Stimulated activated CD4-positive, alpha-beta T cell treated with anti-CD3 and anti-CD28 coated beads, Interleukin-12 subunit alpha, Interleukin-12 subunit beta, amount 100 ng/mL, for 4 hours (primary cell): Measurements from ENCODE around the gene MTPN.
A peak's percentile ranks its signal among the peaks of the same experiment; 100 is the strongest.

Experiments used
- DNase-seq: peaks from one replicate; pipeline ENCODE4 v3.0.0-alpha.2; 2020

Gene MTPN

DNA sequence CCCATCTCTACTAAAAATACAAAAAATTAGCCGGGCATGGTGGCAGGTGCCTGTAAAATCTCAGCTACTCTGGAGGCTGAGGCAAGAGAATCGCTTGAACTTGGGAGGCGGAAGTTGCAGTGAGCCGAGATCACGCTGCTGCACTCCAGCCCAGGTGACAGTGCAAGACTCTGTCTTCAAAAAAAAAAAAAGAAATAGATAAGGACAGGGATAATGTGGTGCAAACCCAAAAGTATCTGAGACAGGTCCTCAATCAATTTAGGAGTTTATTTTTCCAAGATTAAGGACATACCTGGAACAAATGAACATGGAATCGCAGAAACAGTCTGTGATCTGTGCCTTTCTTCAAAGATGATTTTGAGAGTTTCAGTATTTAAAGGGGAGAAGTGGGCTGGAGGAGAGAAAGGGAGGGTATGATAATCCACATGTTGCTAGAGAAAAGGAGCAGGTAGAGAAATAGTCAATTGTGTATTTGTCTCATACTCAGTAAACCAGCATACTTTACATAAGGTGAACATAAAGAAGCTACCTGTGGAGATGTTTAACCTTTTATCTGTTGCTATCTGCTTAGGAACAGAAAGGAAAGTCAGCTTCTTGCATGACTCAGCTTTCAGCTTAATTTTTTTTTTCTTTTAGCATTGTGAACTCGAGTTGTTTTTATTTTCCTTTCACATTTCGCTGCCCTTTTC is 4.9 kb upstream of the MTPN start:
- no peak for DNase-seq

DNA sequence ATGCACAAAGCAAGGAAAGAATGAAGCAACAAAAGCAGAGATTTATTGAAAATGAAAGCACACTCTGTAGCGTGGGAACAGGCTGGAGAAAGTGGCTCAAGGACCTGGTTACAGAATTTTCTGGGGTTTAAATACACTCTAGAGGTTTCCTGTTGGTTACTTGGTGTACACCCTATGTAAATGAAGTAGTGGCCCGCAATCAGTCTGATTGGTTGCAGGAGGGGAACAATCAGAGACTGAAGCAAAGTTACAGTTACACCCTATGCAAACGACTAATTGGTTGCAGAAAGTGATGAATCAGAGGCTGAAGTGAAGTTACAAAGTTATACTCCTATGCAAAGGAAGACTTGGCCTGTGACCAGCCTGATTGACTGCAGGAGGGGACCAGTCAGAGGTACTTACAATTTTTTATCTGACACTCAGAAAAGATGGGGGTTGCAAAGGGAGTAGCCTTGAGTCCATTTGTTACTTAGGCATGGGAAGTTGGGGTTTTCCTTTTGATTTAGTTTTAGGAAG is 3.6 kb upstream of the MTPN start:
- peak; percentile 4 for DNase-seq

DNA sequence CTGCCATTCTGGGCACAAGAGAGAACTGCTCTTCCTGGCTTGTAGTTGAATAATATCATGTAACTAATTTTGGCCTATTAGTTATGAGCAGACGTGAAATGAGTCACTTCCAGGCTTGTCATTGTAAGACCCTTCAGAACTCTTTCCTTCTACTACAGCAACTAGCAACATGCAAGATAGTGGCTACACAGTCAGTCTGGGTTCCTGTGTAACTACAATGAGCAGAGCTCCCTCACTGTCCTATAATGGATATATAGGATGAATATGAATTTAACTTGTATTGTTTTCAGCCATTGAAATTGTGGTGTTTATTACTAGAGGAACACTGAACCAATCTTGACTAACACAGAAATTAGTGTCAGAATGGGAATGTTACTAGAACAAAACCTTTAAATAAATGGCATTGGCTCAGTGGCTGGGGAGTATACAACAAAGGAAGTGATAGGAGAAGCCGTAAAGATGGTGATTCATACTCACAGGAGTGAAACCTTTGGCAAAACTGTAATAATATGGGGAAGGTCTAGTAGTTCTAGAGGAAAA is 2.9 kb upstream of the MTPN start:
- DNase-seq, result no peak

DNA sequence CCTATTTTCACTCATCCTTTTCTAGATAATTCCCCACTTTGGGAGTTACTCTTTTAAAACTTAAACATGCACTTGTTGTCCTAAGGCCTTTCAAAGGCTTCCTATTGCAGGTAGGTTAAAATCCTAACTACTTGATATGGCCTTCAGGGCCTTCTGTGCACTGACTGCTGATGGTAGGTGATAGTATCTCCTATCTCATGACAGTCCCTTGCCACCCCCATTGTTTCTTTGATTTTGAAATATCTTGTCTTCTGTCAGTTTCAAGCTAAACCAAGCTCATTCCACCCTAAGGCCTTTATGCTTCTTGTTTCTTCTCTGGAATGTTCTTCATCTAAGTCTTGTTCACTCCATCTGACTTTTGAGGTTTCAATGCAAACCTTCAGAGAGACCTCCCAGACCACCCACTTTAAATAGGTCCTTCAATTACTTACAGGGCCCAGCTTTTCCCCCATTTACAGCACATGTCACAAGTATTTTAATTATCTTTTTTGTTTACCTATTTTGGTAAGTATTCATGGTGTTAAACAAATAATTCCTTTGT is 2.4 kb upstream of the MTPN start:
- no peak for DNase-seq

DNA sequence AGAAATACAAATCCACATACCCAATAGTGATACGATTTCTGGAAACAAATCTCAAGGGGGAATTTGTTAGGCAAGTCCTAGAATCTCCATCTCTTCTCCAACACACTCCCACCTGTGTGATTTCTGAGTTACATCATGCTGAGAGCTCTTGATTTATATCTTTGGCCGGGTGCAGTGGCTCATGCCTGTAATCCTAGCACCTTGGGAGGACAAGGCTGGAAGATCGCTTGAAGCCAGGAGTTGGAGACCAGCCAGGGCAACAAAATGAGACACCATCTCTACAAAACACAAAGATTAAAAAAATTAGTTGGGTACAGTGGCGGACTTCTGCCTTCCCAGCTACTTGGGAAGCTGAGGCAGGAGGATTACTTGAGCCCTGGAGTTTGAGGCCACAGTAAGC is 1.5 kb upstream of the MTPN start:
- DNase-seq, result no peak

DNA sequence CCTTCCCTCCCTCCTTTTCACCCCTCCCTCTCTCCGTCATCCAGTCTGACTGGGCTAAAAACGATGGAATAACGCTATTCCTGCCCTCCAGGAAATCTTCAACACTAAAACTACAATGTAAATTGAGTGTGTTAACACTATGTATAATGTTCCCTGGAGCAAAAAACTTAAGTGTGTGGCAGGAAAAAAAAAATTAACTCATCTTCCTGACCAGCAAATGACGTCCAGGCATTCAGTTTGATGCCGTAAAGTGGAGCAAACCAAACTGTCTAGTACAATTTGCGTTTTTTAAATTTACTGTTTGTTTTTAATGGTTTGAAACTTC is 545 bp upstream of the MTPN start:
- DNase-seq, result no peak

DNA sequence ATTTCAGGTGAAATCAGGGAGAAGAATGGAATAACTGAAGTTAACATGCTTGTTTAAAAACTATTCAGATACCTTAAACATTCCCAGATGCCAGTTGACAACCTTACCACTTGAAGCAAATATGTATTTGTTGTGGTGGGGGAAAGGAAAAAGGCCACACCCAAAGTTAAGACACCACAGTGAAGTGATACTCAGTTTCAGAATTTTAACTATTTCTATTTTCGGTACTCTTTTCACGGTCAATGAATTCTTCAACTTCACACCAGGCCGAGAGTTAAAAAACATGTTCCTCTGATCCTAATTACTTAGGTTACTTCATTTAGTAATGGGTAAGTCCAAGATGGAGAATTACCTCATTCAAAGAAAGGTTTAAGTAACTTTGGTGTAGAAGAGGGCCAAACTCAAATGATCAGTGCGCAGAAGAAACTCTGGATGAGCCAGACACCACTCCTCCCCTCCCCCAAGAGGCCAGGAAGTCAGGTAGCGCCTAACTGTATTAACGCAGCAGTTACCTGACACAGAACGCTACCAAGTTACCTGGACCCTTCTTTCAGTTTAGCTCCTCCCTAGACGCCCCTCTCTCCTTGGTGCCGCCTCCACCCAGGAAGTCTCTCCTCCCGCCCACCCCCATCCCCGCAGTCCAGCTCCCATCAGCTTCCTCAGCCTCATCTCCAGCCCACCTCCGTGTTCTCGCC is 700 bp downstream of the MTPN start:
- peak; percentile 11 for DNase-seq

DNA sequence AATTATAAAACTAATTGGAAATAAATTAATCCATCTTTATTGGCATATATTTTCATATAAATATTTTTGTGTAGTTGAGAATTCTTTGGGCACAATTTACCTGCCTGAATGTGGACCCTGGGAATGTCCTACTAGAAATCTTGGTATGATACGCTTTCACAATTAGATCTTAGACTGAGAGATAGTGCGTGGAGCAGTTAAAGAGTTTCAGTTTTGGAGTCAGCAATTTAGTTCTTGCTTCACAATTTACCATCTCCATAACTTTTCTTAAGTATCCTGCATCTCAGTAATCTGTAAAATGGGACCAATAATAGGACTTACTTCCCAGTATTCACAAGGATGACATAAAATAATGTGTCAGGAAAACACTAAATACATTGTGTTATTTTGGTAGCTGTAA is 2.0 kb downstream of the MTPN start:
- no peak for DNase-seq

DNA sequence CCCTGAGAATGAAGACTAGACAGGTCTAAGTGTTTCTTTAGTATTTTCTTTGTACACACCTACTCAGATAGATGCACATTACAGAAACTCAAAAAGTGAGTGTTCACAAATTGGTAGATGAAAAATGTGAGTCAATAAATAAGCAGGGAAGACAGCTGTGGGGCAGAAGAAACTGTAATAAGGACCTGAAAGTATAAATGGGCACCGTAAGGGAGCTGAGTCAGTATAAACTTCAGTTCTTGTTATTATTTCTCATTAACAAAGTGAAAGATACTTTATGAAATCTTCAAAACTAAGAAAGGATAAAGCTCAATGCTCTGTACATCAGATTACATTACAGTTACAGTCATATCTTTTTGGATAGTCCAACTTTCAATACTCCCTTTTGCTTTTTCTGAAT is 2.5 kb downstream of the MTPN start:
- no peak for DNase-seq

DNA sequence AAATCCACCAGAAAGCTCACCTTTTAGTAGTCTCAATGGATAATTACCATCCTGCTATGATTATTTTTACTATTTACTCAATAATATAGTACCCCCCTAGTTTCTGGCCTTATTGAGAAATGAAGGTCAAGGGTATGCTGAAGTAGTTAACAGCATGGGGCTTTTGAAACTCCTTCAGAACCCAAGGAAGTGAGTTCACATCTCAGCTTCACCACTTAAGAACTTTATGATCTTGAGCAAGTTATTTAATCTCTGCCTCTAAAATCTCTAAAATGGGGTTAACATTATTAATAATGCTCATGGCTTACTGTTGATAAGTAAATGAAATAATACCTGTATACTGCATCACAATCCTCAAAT is 5.8 kb downstream of the MTPN start:
- DNase-seq, result no peak

DNA sequence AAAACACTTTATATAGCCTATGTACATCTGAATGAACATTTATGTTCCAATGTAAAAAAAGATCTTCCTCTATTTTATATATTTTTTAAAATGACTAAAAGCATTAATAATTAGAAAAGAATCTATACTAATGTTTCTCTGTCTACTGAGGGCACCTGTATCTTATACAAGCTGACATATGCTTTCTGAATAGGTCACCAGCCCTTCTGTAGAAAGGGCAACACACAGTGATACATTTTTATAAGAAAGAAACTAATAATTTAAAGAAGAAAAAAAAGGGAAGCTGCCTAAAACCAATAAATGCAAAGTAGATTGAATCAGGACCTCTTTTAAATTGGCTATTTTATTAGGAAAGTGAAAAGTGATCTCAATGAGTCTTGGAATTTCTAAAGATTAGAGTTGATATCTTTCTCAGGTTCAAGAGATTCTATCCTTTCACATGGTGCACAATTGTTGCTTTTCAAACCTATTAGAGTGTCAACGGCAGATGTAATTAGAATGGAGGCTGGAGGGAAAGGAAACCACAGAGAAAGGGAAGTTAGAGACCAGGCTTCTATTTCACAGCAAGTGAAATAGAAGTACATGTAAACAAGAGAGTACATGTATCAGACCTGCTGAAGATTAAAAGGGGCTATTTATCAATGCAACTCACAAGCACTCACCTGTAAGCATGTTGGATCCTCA is 6.3 kb downstream of the MTPN start:
- DNase-seq, result no peak

DNA sequence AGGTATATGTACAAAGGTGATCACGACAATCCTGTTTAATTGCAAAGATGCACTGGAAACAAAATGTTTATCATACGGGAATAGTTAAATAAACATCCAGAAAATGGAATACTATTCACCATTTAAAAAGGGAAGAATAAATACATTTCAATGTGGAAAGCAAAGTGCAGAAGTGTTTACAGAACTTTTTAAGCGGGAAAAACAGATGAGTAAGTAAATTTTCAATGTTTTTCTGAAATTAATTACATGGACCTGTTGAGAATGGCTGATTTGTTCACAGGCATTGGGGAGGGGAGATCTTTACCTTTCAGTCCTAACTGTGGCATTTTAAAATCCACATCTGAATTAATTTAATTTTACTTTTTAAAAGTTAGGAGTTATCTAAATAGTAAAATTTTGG is 7.1 kb downstream of the MTPN start:
- no peak for DNase-seq

DNA sequence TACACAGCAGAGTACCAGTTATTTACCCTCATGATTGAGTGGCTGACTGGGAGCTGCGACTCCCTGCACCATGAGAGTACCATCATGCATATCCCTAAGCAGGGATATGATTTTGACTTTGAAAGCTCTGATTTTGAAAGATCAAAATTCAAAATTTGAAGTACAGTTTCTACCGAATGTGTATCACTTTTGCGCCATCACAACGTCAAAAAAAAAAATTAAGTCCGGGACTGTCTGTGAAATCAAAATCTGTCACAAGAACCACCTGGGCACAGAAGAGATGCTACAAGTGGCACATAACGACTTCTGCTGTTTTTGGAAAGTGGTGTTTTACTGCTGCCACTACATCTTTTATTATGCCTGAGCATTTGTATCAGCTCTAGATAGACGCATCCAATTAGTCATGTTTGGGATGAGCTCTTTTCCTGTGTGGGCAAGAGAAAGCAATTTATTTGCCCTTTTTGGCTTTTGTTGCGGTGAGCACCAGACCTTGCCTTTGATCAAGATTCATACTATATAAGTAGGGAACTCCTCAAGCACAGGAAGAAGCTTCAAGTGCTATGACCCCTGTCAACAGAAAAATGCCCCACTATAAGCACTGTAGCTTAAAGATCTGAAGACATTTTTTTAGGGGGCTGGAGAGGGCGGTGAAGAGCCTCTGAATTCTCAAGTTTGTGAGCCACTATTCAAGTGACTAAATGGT is 10.7 kb downstream of the MTPN start:
- DNase-seq, result no peak

DNA sequence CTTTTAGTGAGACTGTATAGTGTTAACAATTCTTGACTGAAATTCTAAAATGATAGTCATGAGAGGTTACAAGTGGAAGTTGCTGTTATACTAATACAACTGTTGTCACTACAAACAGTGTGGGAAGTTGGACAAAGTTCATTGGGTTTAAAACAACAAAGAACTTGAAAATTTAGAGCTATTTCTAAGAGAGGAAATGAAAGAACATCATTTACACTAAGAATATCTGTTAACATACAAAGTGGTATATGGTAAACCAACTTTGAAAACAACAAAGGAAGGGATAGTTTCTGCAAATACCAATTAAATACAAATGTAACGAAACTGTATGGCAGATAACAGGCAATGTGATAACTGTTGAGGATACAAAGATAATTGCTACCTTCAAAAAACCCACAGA is 11.6 kb downstream of the MTPN start:
- no peak for DNase-seq

DNA sequence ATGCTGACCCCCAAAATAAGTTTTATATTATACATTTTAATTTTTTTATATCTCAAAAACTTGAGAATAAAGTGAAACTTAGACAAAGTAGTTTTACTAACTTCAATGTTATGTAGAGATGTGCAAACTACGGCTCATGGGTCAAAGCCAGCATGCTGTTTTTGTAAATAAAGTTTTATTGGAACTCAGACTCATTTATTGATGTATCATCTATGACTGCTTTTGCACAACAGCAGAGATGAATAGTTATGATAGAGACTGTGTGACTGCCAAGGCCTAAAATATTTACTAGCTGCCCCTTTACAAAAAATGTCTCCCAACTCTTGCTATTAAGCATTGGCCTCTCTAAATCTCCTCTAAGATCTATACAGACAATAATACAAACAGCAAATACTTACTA is 12.4 kb downstream of the MTPN start:
- DNase-seq, result no peak

DNA sequence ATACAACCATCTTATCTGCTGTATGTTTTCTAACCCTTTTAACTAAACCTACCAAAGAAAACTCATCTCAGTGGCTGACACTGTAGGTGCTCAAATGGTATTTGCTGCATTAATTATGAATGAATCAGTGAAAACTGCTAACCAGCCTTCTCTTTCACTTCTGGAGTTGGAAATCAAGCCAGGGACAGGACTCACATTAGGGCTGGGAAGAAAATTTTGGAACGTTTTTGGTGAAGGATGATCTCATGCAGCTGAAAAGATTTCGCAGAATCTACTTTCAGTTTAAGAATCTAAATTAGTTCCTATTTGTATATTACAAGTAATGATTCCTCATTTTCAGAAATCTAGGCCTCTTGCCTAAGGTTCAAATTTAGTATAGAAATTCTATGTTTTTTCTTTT is 12.9 kb downstream of the MTPN start:
- DNase-seq, result no peak

DNA sequence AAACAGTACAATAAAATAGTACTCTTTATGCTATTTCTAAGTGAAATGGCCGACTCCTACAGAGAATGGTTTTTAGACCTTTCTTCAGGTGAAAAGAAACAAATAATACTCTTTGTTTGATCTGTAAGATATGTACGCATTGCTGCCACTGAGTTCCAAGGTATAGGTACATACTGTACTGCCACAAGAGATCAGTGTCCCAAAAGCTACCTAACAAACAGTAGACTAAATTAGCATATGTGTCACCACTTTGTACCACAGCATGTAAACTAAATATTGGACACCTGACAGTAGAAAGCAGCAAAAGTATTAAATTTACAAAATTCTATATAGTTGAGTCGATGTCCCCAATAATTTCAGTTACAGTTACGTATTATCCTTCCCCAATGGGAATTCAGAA is 14.4 kb downstream of the MTPN start:
- DNase-seq, result no peak

DNA sequence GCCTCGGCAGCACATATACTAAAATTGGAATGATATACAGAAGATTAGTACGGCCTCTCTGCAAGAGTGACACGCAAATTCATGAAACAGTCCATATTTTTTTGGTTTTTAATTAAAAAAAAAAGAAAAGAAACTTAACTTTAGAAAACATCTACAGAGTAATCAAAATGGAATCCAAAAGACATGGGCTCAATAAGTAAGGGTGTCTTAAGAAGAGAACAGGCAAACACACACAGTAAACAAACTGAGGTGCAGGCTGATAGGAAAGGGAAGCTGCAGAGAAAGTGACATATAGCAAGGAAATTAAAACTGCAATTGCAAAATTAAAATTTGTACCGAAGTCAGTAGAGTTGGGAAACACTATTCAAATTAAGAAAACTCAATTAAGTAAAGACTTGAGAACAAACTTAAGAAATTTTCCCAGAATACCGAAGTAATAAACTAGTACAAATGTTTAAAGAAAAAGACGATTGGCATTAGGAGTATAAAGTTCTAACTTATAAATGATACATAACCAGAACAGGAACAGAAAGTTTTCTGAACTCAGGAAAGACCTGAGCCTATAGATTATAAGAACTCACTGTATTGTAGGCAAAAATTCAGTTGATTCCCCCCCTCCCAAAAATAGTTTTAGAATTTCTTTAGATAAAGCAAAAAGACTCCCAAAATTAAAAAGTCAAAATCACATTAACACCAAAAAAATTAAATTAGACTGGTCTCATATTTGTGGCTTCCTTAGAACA is 16.3 kb downstream of the MTPN start:
- no peak for DNase-seq

DNA sequence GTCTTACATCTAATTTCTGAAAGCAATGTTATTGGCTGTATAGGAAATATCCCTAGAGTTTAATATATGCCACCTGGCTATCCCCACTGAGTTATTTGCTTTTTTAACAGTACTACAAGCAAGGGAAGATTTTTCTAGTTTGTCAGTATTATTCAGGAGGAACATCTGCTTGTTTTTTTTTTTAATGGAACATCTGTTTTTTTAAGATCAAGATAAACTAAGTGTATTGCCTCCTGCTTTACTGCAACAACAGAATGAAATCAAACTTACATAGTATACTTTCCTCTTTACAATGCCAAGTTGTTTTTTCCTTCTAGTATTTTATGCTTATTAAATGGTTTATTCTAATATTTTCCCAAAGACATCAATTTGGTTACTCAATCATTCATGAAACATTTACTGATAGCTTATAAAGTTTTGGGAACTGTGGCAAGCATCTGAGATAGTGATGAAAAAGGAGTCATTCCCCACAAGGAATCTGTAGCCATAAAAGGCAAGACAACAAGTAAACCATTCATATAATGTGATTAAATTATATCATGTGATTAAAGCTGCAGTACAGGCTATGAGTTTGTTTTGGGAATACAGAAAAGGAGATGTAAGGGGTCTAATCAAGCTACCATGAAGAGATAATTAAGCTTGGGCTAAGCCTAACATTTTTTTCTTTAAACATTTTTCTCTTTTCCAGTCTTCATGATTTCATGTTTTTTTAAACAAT is 17.4 kb downstream of the MTPN start:
- no peak for DNase-seq

DNA sequence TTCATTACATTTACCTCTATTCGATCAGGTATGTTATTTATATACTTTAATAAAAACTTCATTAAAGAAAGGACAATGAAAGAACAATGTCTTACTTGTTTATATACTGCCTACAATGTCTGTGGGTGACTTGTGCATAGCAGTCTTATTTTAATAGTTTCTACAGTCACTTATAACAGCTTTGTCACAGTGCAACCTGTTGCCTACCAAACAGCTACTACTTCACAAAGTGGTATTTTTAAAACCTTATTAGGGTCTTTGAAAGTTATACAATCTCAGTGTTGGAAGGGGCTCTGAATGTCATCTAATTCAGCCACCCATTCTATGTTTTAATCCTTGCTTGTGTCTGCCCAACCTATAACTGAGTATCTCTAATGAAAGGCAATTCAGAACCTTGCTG is 19.0 kb downstream of the MTPN start:
- no peak for DNase-seq

DNA sequence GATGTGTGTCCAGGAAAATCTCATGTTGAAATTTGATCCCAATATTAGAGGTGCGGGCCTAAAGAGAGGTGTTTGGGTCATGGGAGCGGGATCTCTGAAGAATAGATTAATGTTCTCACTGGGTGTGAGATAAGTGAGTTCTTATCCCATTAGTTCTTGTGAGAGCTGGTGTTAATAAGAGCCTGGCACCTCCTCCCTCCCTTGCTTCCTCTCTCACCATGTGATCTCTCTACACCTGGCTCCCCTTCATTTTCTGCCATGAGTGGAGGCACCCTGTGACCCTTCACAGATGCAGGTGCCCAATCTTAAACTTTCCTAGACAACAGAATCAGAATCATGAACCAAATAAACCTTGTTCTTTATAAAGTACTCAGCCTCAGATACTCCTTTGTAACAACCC is 19.5 kb downstream of the MTPN start:
- no peak for DNase-seq

DNA sequence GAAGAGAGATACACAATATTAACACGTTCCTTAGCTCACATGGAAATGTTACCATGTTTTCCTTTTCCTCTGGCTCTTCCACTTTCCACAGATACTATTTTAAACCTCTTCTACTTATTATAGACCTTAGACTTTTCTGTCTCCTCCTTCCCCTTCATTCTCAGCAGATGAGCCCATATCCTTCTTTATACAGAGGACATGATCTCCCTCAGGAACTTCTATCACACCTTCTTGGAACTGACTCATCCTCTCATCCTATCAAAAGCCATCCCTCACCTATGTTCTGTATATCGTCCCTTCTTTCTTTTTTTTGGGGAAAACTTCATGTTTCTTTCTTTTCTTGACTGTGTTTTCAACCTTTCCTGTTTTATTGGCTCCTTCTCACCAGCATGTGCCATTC is 20.8 kb downstream of the MTPN start:
- no peak for DNase-seq
